Measurements from ENCODE around the gene SHFL.

SHFL gene

GRCh38 chr19:10102787-10103236 lies 16.7 kb downstream of the SHFL start:
- peaks cover 0 to 8% of the 10 kb centered on the region in 2 experiments; a peak in 1 of 3 replicates for H3K36me3 ChIP-seq (ENCODE audit: control insufficient read depth in 2 of 2, insufficient read depth in 1 of 2, low read length in 2 of 2)
- no peak overlapping the region for H3K27ac ChIP-seq (ENCODE audit: extremely low read depth, low read depth, low read length)
- no peak overlapping the region for H3K4me3 ChIP-seq (ENCODE audit: low read depth, low read length)
- POLR2A ChIA-PET = interaction anchor here (1.3 kb wide), 1 partner anchor 11 kb away, joined by 5 read pairs; no protein-coding TSS in a partner anchor
- H3K4me1 ChIP-seq (ENCODE audit: control insufficient read depth, insufficient read depth, low read length) = no peaks in the 10 kb centered on the region
- CTCF ChIA-PET = interaction anchor here (0.6 to 1.0 kb wide), 4 partner anchors 11 to 150 kb away, joined by 3 to 4 read pairs (median 4); no protein-coding TSS in a partner anchor
- no peak for TF ChIP-seq ZNF830 (tag by site-specific recombination; IDR thresholded peaks at IDR 0.05; ENCODE audit: low read depth)
- peak; percentile 92; the same call in 1 of the 2 replicates for TF ChIP-seq ZNF768 (tag by site-specific recombination; IDR thresholded peaks at IDR 0.05)
- no peaks in the 10 kb centered on the region for H3K9me3 ChIP-seq (ENCODE audit: control insufficient read depth, insufficient read depth, low read depth, low read length)

GRCh38 chr19:10104130-10104513 lies 18.0 kb downstream of the SHFL start:
- ChIA-PET CTCF (interaction anchor here (0.6 to 1.6 kb wide), 3 partner anchors 20 to 171 kb away, joined by 3 to 8 read pairs (median 4); no protein-coding TSS in a partner anchor), POLR2A (interaction anchor here (0.6 kb wide), 1 partner anchor 269 kb away, joined by 3 read pairs; the partner anchor contains the start of gene PIN1)
- Histone ChIP-seq H3K27ac (ENCODE audit: extremely low read depth, low read depth, low read length) (no peak overlapping the region), H3K36me3 (ENCODE audit: control insufficient read depth in 2 of 2, insufficient read depth in 1 of 2, low read length in 2 of 2) (peaks cover 10 to 21% of the 10 kb centered on the region in 2 experiments; a peak in 2 of 3 replicates), H3K9me3 (ENCODE audit: control insufficient read depth, insufficient read depth, low read depth, low read length) (no peaks in the 10 kb centered on the region), H3K4me1 (ENCODE audit: control insufficient read depth, insufficient read depth, low read length) (no peaks in the 10 kb centered on the region), H3K4me3 (ENCODE audit: low read depth, low read length) (no peak overlapping the region)
- TF ChIP-seq ZNF2 (tag by site-specific recombination; IDR thresholded peaks at IDR 0.05) (no peak), ZSCAN4 (tag by site-specific recombination; IDR thresholded peaks at IDR 0.05) (peak; percentile 74), ZSCAN30 (tag by site-specific recombination; IDR thresholded peaks at IDR 0.05) (no peak)

GRCh38 chr19:10104665-10105508 lies 18.8 kb downstream of the SHFL start:
- H3K4me3 ChIP-seq (ENCODE audit: low read depth, low read length) = no peak overlapping the region
- H3K27ac ChIP-seq (ENCODE audit: extremely low read depth, low read depth, low read length) = no peak overlapping the region
- ChIA-PET CTCF (interaction anchor here (1.2 to 1.6 kb wide), 2 partner anchors 21 to 145 kb away, joined by 3 to 8 read pairs; no protein-coding TSS in a partner anchor), POLR2A (interaction anchor here (0.6 kb wide), 1 partner anchor 270 kb away, joined by 3 read pairs; the partner anchor contains the start of gene PIN1)
- H3K36me3 ChIP-seq (ENCODE audit: control insufficient read depth in 2 of 2, insufficient read depth in 1 of 2, low read length in 2 of 2) = peaks cover 14 to 29% of the 10 kb centered on the region in 2 experiments; a peak in 2 of 3 replicates
- no peaks in the 10 kb centered on the region for H3K4me1 ChIP-seq (ENCODE audit: control insufficient read depth, insufficient read depth, low read length)
- H3K9me3 ChIP-seq (ENCODE audit: control insufficient read depth, insufficient read depth, low read depth, low read length) = no peaks in the 10 kb centered on the region
- TF ChIP-seq ZNF621 (tag by site-specific recombination; IDR thresholded peaks at IDR 0.05) (no peak), ZNF488 (tag by site-specific recombination; IDR thresholded peaks at IDR 0.05) (no peak), ZNF692 (tag by site-specific recombination; IDR thresholded peaks at IDR 0.05) (no peak), ZNF341 (tag by site-specific recombination; IDR thresholded peaks at IDR 0.05; ENCODE audit: low read depth) (no peak), ZBTB8A (tag by site-specific recombination; IDR thresholded peaks at IDR 0.05) (no peak), ZNF645 (tag by site-specific recombination; IDR thresholded peaks at IDR 0.05) (no peak), ZNF223 (tag by site-specific recombination; IDR thresholded peaks at IDR 0.05) (no peak), KLF16 (tag by site-specific recombination; IDR thresholded peaks at IDR 0.05) (no peak), CTCF (tag by site-specific recombination; IDR thresholded peaks at IDR 0.05) (no peak), ZNF266 (tag by site-specific recombination; IDR thresholded peaks at IDR 0.05; ENCODE audit: low read depth) (no peak), ZNF148 (tag by site-specific recombination; IDR thresholded peaks at IDR 0.05; ENCODE audit: borderline replicate concordance) (no peak), ZNF155 (tag by site-specific recombination; IDR thresholded peaks at IDR 0.05) (no peak), ZFP41 (tag by site-specific recombination; IDR thresholded peaks at IDR 0.05; ENCODE audit: borderline replicate concordance) (no peak), GLI2 (tag by site-specific recombination; IDR thresholded peaks at IDR 0.05; ENCODE audit: borderline replicate concordance, low read depth) (no peak), ZNF335 (tag by site-specific recombination; conservative IDR thresholded peaks at IDR 0.05) (no peak)

Measured in HEK293 (cell line).